GM06990 (cell line): ENCODE data around the gene USP14.

Experiments used
- DNase-seq: peaks from one replicate; pipeline ENCODE4 v3.0.0-alpha.2; 2011; ENCODE audit not compliant: insufficient read length; ENCODE audit errors: extremely low read depth
- H3K27me3 ChIP-seq: replicated peaks from 2 replicates; pipeline ENCODE4 v1.6.0; 2011; ENCODE audit warnings: low read length; ENCODE audit not compliant: control insufficient read depth, insufficient read depth
- H3K36me3 ChIP-seq: 2 replicates; pipeline ENCODE4 v1.5.1; 2011; ENCODE audit warnings: low read length; ENCODE audit not compliant: control insufficient read depth, insufficient read depth
- H3K4me3 ChIP-seq: replicated peaks from 2 replicates; pipeline ENCODE4 v1.5.1; 2011; ENCODE audit warnings: low read depth, mild to moderate bottlenecking, control low read depth, low read length
- TF ChIP-seq, protein P1 (sequence below): IDR thresholded peaks from 2 replicates; pipeline ENCODE4 v1.5.1; 2011; ENCODE audit warnings: low read length, control low read depth, mild to moderate bottlenecking, inconsistent platforms; ENCODE audit not compliant: insufficient read depth, poor library complexity, severe bottlenecking

USP14 gene

DNA sequence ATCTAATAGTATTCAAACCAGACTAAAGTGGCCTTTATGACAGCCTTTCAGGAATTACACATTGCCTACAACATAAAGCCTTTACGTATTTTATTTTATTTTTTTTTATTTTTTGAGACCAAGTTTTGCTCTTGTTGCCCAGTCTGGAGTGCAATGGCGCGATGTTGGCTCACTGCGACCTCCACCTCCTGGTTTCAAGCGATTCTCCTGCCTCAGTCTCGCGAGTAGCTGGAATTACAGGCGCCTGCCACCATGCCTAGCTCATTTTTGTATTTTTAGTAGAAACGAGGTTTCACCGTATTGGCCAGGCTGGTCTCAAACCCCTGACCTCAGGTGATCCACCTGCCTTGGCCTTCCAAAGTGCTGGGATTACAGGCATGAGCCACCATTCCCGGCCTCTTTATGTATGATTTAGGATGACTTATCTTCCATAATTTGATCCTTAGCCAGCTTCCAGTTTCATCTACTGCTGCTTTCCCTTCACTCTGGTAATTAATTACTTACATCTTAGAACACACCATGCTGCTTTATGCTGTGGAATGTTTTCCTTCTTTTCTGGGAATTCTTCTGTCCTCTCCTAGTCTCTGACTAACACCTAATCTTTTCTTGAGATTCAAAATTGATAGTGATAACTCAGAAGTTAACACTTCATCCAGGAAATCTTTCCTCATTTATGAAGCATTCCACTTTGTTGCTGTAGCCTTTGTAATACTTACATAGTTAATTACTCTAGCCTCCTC is 2.6 kb downstream of the USP14 start:
- no peak overlapping the region for H3K4me3 ChIP-seq
- no peak for DNase-seq
- TF ChIP-seq, protein P1, sequence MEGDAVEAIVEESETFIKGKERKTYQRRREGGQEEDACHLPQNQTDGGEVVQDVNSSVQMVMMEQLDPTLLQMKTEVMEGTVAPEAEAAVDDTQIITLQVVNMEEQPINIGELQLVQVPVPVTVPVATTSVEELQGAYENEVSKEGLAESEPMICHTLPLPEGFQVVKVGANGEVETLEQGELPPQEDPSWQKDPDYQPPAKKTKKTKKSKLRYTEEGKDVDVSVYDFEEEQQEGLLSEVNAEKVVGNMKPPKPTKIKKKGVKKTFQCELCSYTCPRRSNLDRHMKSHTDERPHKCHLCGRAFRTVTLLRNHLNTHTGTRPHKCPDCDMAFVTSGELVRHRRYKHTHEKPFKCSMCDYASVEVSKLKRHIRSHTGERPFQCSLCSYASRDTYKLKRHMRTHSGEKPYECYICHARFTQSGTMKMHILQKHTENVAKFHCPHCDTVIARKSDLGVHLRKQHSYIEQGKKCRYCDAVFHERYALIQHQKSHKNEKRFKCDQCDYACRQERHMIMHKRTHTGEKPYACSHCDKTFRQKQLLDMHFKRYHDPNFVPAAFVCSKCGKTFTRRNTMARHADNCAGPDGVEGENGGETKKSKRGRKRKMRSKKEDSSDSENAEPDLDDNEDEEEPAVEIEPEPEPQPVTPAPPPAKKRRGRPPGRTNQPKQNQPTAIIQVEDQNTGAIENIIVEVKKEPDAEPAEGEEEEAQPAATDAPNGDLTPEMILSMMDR = no peak
- H3K36me3 ChIP-seq = no peaks in the 10 kb centered on the region; the same call in none of the 2 replicates
- no peaks in the 10 kb centered on the region for H3K27me3 ChIP-seq

DNA sequence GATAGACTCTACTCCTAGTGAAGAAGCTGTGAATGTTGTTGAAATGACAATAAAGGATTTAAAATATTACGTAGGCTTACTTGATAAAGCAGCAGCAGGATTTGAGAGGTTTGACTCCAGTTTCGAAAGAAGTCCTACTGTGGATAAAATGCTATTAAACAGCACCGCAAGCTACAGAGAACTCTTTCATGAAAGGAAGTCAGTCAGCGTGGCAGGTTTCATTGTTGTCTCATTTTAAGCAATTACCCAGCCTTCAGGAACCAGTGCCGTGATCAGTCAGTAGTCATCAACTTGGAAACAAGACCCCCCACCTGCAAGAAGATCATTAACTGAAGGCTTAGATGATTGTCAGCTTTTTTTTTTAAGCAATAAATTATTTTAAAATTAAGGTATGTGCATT is 14.0 kb downstream of the USP14 start:
- peaks cover 2% of the 10 kb centered on the region for H3K36me3 ChIP-seq
- H3K27me3 ChIP-seq = no peaks in the 10 kb centered on the region
- TF ChIP-seq, protein P1 = no peak
- no peak for DNase-seq
- no peak overlapping the region for H3K4me3 ChIP-seq

DNA sequence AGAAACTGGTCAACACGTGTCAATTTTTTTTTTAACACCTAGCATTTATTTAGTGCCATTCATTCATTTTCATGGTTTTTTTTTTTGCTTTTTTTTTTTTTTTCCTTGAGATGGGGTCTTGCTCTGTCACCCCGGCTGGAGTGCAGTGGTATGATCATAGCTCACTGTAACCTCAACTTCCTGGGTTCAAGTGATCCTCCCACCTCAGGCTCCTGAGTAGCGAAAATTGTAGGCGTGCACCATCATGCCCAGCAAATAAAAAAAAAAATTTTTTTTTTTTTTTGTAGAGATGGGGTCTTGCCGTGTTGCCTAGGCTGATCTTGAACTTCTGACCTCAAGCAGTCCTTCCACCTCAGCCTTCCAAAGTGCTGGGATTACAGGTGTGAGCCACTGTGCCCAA is 21.1 kb downstream of the USP14 start:
- TF ChIP-seq, protein P1 = no peak
- DNase-seq = no peak
- H3K27me3 ChIP-seq = no peaks in the 10 kb centered on the region
- peaks cover 2% of the 10 kb centered on the region for H3K36me3 ChIP-seq
- H3K4me3 ChIP-seq = no peak overlapping the region

DNA sequence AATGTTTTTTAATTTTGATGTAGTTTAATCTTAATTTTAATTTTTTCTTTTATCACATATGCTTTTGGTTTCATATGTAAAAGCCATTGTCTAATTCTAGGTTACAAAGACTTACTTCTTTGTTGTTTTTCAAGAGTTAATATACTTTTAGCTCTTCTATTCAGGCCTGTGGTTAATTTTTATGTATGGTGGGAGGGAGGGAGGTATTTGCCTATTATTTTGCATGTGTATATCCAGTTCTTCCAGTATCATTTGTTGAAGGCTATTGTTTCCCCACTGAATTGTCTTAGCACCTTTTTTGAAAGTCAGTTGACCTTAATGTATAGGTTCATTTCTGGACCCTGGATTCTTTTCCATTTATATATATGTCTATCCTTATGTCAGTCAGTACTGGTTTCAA is 23.4 kb downstream of the USP14 start:
- H3K4me3 ChIP-seq = no peak overlapping the region
- H3K27me3 ChIP-seq = no peaks in the 10 kb centered on the region
- DNase-seq = no peak
- TF ChIP-seq, protein P1 = no peak
- peaks cover 2% of the 10 kb centered on the region for H3K36me3 ChIP-seq

DNA sequence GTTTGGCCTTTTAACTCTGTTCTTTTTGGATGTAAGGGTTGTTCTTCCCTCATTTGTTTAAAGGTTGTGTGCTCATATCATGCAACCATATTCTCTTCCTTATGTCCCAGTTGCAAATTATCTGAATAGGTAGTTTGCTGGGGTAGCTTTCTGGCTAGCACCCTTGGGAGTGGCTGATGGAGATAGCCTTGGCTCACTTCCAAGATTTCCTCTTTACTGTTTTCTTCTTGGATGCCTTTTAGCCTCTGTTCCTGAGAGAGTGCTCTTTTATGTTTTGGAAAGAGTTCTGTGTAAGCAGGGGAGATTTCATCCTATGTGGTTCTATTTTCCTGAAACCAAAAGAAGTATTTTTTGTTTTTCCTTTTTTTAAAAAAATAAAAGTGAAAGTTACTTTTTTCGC is 25.4 kb downstream of the USP14 start:
- H3K36me3 ChIP-seq = peaks cover 2% of the 10 kb centered on the region

More for the DNA sequence above, 25.4 kb downstream of the USP14 start:
- TF ChIP-seq, protein P1 = no peak
- DNase-seq = no peak
- no peak overlapping the region for H3K4me3 ChIP-seq
- no peaks in the 10 kb centered on the region for H3K27me3 ChIP-seq
